KOPT-K1 (cell line): ENCODE measurements around the gene OR4K13.

Experiments
- H3K27ac ChIP-seq: fragments of 200-600 bp; sonication (generic); 2 replicates; pipeline ENCODE4 v1.5.1; 2016; ENCODE audit warnings: antibody characterized with exemption, mild to moderate bottlenecking, low read depth, low read length; ENCODE audit not compliant: poor library complexity, severe bottlenecking
- H3K36me3 ChIP-seq: fragments of 200-600 bp; sonication (generic); 2 replicates; pipeline ENCODE4 v1.5.1; 2017; ENCODE audit warnings: antibody characterized with exemption, mild to moderate bottlenecking, low read length, moderate library complexity; ENCODE audit not compliant: insufficient read depth
- H3K9me3 ChIP-seq: fragments of 200-600 bp; sonication (generic); 2 replicates; pipeline ENCODE4 v1.5.1; 2017; ENCODE audit warnings: antibody characterized with exemption, low read length, mild to moderate bottlenecking; ENCODE audit not compliant: insufficient read depth, poor library complexity, severe bottlenecking

Gene OR4K13

GRCh38 chr14:20035938-20036337 lies at the start of gene OR4K13:
TSS of gene OR4K13 (minus strand) at chr14:20036038. CDS start at chr14:20034758, 1,280 bp downstream.
- Histone ChIP-seq H3K9me3 (no peaks in the 10 kb centered on the region), H3K36me3 (no peaks in the 10 kb centered on the region)

GRCh38 chr14:20059745-20060144 lies 23.9 kb upstream of the OR4K13 start, which contains the start of gene OR4L1:
TSS of gene OR4L1 (plus strand) at chr14:20060045. CDS start at chr14:20060045, 0 bp downstream.
- Histone ChIP-seq H3K9me3 (no peaks in the 10 kb centered on the region), H3K27ac (no peak within 1 kb of the TSS), H3K36me3 (no peaks in the 10 kb centered on the region)

More at GRCh38 chr14:20035938-20036337, at the start of gene OR4K13:
- H3K27ac ChIP-seq, result no peak within 1 kb of the TSS

- H3K27ac ChIP-seq, result no peak overlapping the region
- no peaks in the 10 kb centered on the region for H3K36me3 ChIP-seq
- H3K9me3 ChIP-seq, result no peaks in the 10 kb centered on the region
Measured at GRCh38 chr14:20048202-20048601, 12.4 kb upstream of the OR4K13 start.

- no peak overlapping the region for H3K27ac ChIP-seq
Measured at GRCh38 chr14:20044243-20044642, 8.4 kb upstream of the OR4K13 start.

GRCh38 chr14:20035449-20035848 lies 389 bp downstream of the OR4K13 start:
- Histone ChIP-seq H3K27ac (no peak overlapping the region), H3K9me3 (no peaks in the 10 kb centered on the region), H3K36me3 (no peaks in the 10 kb centered on the region)

More at GRCh38 chr14:20044243-20044642, 8.4 kb upstream of the OR4K13 start:
- H3K9me3 ChIP-seq, result no peaks in the 10 kb centered on the region
- no peaks in the 10 kb centered on the region for H3K36me3 ChIP-seq

GRCh38 chr14:20031058-20031457 lies 4.8 kb downstream of the OR4K13 start:
- H3K27ac ChIP-seq, result no peak overlapping the region
- no peaks in the 10 kb centered on the region for H3K36me3 ChIP-seq
- H3K9me3 ChIP-seq, result no peaks in the 10 kb centered on the region

GRCh38 chr14:20019257-20019865 lies 16.5 kb downstream of the OR4K13 start, which contains the start of gene OR4K14:
TSS of gene OR4K14 (minus strand) at chr14:20019307. CDS start at chr14:20015193, 4,114 bp downstream.
- Histone ChIP-seq H3K27ac (no peak within 1 kb of the TSS), H3K9me3 (no peaks in the 10 kb centered on the region), H3K36me3 (no peaks in the 10 kb centered on the region)

GRCh38 chr14:20008156-20008555 lies 27.7 kb downstream of the OR4K13 start:
- no peaks in the 10 kb centered on the region for H3K36me3 ChIP-seq
- H3K27ac ChIP-seq, result no peak overlapping the region
- no peaks in the 10 kb centered on the region for H3K9me3 ChIP-seq

GRCh38 chr14:20002319-20002718 lies 33.5 kb downstream of the OR4K13 start:
- no peaks in the 10 kb centered on the region for H3K36me3 ChIP-seq
- H3K9me3 ChIP-seq, result no peaks in the 10 kb centered on the region
- H3K27ac ChIP-seq, result no peak overlapping the region

- H3K27ac ChIP-seq, result no peak within 1 kb of the TSS
- H3K9me3 ChIP-seq, result no peaks in the 10 kb centered on the region
- no peaks in the 10 kb centered on the region for H3K36me3 ChIP-seq
Measured at GRCh38 chr14:20001863-20002262, 34.0 kb downstream of the OR4K13 start, which contains the start of gene OR4Q2. TSS of gene OR4Q2 (plus strand) at chr14:20002163.

- Histone ChIP-seq H3K27ac (no peak overlapping the region), H3K9me3 (no peaks in the 10 kb centered on the region), H3K36me3 (no peaks in the 10 kb centered on the region)
Measured at GRCh38 chr14:19993438-19993837, 42.4 kb downstream of the OR4K13 start.
